ENCODE measurements around the gene PTPRG.

The PTPRG gene

DNA sequence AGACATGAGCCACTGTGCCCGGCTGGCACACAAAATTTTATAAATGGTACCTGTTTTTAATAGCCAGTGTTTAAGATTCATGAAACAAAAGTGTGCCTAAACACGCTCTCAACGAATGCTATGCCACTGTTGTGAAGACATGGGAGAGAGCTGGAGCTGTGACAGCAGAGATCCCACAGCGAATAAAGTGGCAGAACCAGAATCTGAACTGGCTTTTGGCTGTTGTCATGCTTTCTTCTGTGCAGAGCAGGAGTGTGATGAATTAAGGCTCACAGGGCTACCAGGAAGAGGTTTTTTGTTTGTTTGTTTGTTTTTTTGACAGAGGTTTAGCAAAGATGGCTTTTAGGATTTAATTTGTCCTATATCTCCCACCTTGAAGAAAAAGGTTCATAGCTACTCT is 14.5 kb downstream of the PTPRG start:
- Histone ChIP-seq H3K4me1 (ENCODE audit: low read length) (peaks cover 6% of the 10 kb centered on the region), H3K9ac (ENCODE audit: low read length) (no peak overlapping the region), H4K20me1 (ENCODE audit: insufficient read depth, low read length) (peaks cover 35% of the 10 kb centered on the region), H3K79me2 (ENCODE audit: low read length) (peaks cover 48% of the 10 kb centered on the region), H3K4me3 (ENCODE audit: low read length) (no peak overlapping the region), H2AFZ (ENCODE audit: low read depth, low read length) (no peak overlapping the region), H3K27me3 (ENCODE audit: low read depth, low read length) (peaks cover 9% of the 10 kb centered on the region; the same call in 1 of the 2 replicates), H3K9me3 (ENCODE audit: insufficient read depth, low read length) (no peaks in the 10 kb centered on the region; the same call in 1 of the 2 replicates), H3K27ac (ENCODE audit: low read length) (no peak overlapping the region), H3K4me2 (ENCODE audit: low read length) (no peak overlapping the region), H3K36me3 (replicated peaks; ENCODE audit: low read depth, low read length) (peaks cover 18% of the 10 kb centered on the region)
- TF ChIP-seq CTCF (IDR thresholded peaks at IDR 0.05; ENCODE audit: low read depth, low read length) = no peak
- TF ChIP-seq EZH2phosphoT487 (IDR thresholded peaks at IDR 0.05; ENCODE audit: low read depth) = no peak

GRCh38 chr3:61577760-61578159 is 16.4 kb downstream of the PTPRG start:
- no peak overlapping the region for H3K4me2 ChIP-seq (ENCODE audit: low read length)
- TF ChIP-seq EZH2phosphoT487 (IDR thresholded peaks at IDR 0.05; ENCODE audit: low read depth) (no peak), CTCF (IDR thresholded peaks at IDR 0.05; ENCODE audit: low read depth, low read length) (no peak)
- H3K9me3 ChIP-seq (ENCODE audit: insufficient read depth, low read length) = no peaks in the 10 kb centered on the region; the same call in 1 of the 2 replicates
- no peaks in the 10 kb centered on the region for H3K4me1 ChIP-seq (ENCODE audit: low read length)
- peaks cover 25% of the 10 kb centered on the region for H4K20me1 ChIP-seq (ENCODE audit: insufficient read depth, low read length)
- peaks cover 41% of the 10 kb centered on the region for H3K79me2 ChIP-seq (ENCODE audit: low read length)
- H3K27ac ChIP-seq (ENCODE audit: low read length) = no peak overlapping the region
- H3K36me3 ChIP-seq (replicated peaks; ENCODE audit: low read depth, low read length) = peaks cover 12% of the 10 kb centered on the region
- H2AFZ ChIP-seq (ENCODE audit: low read depth, low read length) = no peak overlapping the region
- peaks cover 3% of the 10 kb centered on the region; the same call in 1 of the 2 replicates for H3K27me3 ChIP-seq (ENCODE audit: low read depth, low read length)
- no peak overlapping the region for H3K4me3 ChIP-seq (ENCODE audit: low read length)
- H3K9ac ChIP-seq (ENCODE audit: low read length) = no peak overlapping the region

GRCh38 chr3:61578667-61579367 is 17.4 kb downstream of the PTPRG start:
- Histone ChIP-seq H3K4me3 (ENCODE audit: low read length) (no peak overlapping the region), H2AFZ (ENCODE audit: low read depth, low read length) (no peak overlapping the region), H3K27ac (ENCODE audit: low read length) (no peak overlapping the region), H3K9ac (ENCODE audit: low read length) (no peak overlapping the region), H3K79me2 (ENCODE audit: low read length) (peaks cover 45% of the 10 kb centered on the region), H3K36me3 (replicated peaks; ENCODE audit: low read depth, low read length) (peaks cover 10% of the 10 kb centered on the region), H3K9me3 (ENCODE audit: insufficient read depth, low read length) (no peaks in the 10 kb centered on the region; the same call in 1 of the 2 replicates), H3K4me2 (ENCODE audit: low read length) (no peak overlapping the region), H4K20me1 (ENCODE audit: insufficient read depth, low read length) (peaks cover 32% of the 10 kb centered on the region), H3K27me3 (ENCODE audit: low read depth, low read length) (no peaks in the 10 kb centered on the region), H3K4me1 (ENCODE audit: low read length) (no peaks in the 10 kb centered on the region)
- no peak for TF ChIP-seq EZH2phosphoT487 (IDR thresholded peaks at IDR 0.05; ENCODE audit: low read depth)
- no peak for TF ChIP-seq CTCF (IDR thresholded peaks at IDR 0.05; ENCODE audit: low read depth, low read length)

DNA sequence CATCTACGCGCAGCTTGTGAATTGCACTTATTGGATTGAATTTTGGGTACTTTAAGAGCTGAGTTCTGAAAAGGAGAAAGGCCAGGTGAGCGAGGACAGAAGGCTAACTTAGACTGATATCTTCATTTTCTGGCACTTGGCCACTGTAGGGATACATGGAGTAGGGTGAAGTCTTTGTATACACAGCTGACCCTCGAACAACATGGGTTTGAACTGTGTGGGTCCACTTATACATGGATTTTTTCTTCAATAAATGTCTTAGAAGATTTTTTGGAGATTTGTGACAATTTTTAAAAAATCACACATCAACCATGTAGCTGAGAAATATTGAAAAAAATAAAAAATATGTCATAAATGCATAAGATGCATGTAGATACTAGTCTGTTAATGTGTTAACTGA is 18.3 kb downstream of the PTPRG start:
- TF ChIP-seq CTCF (IDR thresholded peaks at IDR 0.05; ENCODE audit: low read depth, low read length) (no peak), EZH2phosphoT487 (IDR thresholded peaks at IDR 0.05; ENCODE audit: low read depth) (no peak)
- no peak overlapping the region for H3K9ac ChIP-seq (ENCODE audit: low read length)
- H3K4me3 ChIP-seq (ENCODE audit: low read length) = no peak overlapping the region
- peaks cover 37% of the 10 kb centered on the region for H3K79me2 ChIP-seq (ENCODE audit: low read length)
- H3K4me2 ChIP-seq (ENCODE audit: low read length) = no peak overlapping the region
- H3K36me3 ChIP-seq (replicated peaks; ENCODE audit: low read depth, low read length) = peaks cover 2% of the 10 kb centered on the region
- peaks cover 27% of the 10 kb centered on the region for H4K20me1 ChIP-seq (ENCODE audit: insufficient read depth, low read length)
- H3K27ac ChIP-seq (ENCODE audit: low read length) = no peak overlapping the region
- H2AFZ ChIP-seq (ENCODE audit: low read depth, low read length) = no peak overlapping the region
- no peaks in the 10 kb centered on the region for H3K9me3 ChIP-seq (ENCODE audit: insufficient read depth, low read length)
- H3K4me1 ChIP-seq (ENCODE audit: low read length) = no peaks in the 10 kb centered on the region
- H3K27me3 ChIP-seq (ENCODE audit: low read depth, low read length) = no peaks in the 10 kb centered on the region

Measured in OCI-LY3 (cell line).